Posterior cingulate gyrus (tissue), 11 donors: ENCODE measurements around the gene APIP.

Experiments used
- DNase-seq, 10 donors: peaks; one replicate each; pipeline versions ENCODE4 v3.0.0 to v3.0.0-alpha.2; 2020 to 2021; ENCODE audit warnings: mixed read lengths in 3 of 10
- intact Hi-C: fragments of 100-400 bp; cut with DNase I; formaldehyde crosslinking; loops from one replicate; pipeline ENCODE4 v1.15.1; 2023

APIP gene

GRCh38 chr11:34891611-34892010, 24.6 kb downstream of the APIP start:
- no peak for DNase-seq
- intact Hi-C loops = loop anchor here (1.0 to 10.0 kb wide), 4 partner anchors 237 to 717 kb away; partner anchors contain the start of gene ELF5

- intact Hi-C loops = loop anchor here (1.0 to 10.0 kb wide), 4 partner anchors 236 to 716 kb away; partner anchors contain the start of gene ELF5
- no peak for DNase-seq
Measured at GRCh38 chr11:34890812-34891211, 25.4 kb downstream of the APIP start.

GRCh38 chr11:34890089-34890488, 26.1 kb downstream of the APIP start:
- DNase-seq = no peak
- intact Hi-C loops = loop anchor here (5.0 to 10.0 kb wide), 3 partner anchors 235 to 715 kb away; partner anchors contain the start of gene ELF5

DNA sequence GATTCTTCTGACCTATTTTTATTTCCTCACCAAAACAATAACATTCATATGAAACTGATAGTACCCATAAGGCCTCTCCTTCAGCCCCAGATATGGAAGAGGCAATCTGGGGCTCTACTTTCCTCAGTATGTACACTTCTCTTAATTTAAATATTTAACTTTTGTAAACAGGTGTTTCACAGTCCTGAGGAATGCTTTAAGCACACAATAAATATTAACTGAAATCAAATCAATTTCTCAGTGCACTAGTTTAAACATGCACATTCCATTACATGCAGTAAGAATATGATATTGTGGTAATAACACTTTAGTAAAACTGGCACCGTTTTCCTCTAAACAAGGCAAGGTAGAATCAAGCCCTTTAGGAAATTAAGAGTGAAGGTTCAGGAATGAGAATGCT, 28.9 kb downstream of the APIP start:
- intact Hi-C loops = no loop called here
- DNase-seq = no peak

DNA sequence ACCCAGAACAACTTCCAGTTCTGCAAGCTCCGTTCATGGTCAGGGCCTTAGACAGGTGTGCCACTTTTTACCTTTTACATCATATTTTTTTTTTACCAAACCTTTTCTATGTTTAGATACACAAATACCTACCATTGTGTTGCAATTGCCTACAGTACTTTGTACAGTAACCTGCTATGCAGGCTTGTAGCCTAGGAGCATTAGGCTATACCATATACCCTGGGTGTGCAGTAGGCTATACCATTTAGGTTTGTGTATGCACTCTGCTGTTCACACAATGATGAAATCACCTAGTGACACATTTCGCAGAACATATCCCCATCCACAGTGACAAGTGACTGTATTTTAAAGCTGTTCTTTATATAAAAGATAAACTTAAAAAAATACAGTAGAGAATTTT, 29.6 kb downstream of the APIP start:
- intact Hi-C loops = no loop called here

GRCh38 chr11:34881900-34882299, 34.3 kb downstream of the APIP start:
- intact Hi-C loops = no loop called here
- DNase-seq = no peak

More for the DNA sequence above, 29.6 kb downstream of the APIP start:
- no peak for DNase-seq

GRCh38 chr11:34877375-34877975, 38.7 kb downstream of the APIP start:
- no peak for DNase-seq
- intact Hi-C loops = no loop called here

- no peak for DNase-seq
- intact Hi-C loops = no loop called here
Measured at GRCh38 chr11:34874202-34874601, 42.0 kb downstream of the APIP start.

DNA sequence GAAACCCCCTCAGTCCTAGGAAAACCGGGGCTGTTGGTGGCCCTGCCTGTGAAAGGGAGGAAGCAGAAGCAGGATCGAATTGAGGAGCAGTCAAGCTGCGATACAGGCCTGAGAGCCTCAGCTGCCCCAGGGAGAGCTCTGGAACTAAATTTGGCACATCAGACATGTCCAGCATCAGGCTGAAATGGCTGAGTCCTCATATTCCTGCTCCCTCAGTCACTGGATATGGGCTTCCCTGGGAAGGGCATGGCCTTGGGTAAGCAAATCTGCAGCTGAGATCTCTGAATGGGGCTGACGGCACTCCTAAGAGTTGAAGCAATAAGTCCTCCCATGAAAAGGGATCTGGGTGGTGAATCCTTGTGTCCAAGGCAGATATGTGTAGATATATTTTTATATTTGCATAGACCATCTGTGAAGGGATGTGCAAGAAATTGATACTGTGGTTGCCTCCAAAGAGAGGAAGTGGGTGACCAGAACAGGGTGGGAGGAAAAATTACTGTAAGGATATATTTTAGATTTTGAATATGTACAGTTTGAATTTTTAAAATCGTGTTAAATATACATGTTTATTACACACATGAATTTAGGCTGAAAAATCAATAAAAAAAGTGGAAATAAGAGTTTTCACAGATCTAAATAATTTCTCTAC, 45.5 kb downstream of the APIP start:
- intact Hi-C loops = no loop called here
- no peak for DNase-seq

- no peak for DNase-seq
- intact Hi-C loops = no loop called here
Measured at GRCh38 chr11:34869425-34869824, 46.8 kb downstream of the APIP start.

GRCh38 chr11:34866375-34866774, 49.8 kb downstream of the APIP start:
- no peak for DNase-seq
- intact Hi-C loops = no loop called here

- DNase-seq = no peak
- intact Hi-C loops = no loop called here
Measured at GRCh38 chr11:34865261-34865660, 50.9 kb downstream of the APIP start.

GRCh38 chr11:34864424-34864823, 51.8 kb downstream of the APIP start:
- intact Hi-C loops = no loop called here
- no peak for DNase-seq

DNA sequence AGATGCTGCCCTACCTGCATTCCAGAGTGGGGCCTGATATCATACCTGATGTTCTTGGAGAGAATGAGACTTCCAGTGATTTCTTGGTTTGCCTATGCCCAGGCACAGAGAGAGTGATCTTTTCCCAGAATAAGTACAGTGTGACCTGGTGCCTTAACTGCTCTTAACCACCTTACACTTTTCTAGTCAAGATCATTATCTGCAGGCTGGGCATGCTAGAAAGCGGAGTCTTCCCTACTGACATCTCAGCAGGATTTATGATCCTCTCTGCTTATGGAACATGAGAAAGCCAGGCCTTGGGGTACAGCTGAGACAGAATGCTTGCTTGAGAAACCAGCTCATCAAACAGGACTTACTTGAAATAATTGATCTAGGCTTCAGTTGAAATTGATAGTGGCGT, 53.1 kb downstream of the APIP start:
- intact Hi-C loops = no loop called here
- no peak for DNase-seq

DNA sequence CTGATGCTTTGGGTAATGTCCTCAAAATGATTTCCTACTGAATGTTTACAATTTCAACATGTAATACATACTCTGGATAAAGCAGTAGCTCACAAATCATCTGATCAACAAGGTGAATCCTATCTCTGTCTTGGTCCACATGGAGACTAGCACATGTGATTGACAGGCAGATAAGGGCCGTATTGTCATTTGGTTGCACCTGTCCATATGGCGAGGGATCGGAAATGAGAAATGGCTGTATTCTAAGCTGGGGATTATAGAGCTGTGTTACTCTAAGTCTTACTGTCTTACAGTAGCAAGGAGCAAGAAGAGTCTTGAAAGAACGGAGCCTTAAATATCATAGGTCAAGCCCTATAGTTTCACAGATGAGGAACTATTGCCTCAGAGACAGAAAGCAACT, 55.7 kb downstream of the APIP start:
- intact Hi-C loops = no loop called here
- no peak for DNase-seq

DNA sequence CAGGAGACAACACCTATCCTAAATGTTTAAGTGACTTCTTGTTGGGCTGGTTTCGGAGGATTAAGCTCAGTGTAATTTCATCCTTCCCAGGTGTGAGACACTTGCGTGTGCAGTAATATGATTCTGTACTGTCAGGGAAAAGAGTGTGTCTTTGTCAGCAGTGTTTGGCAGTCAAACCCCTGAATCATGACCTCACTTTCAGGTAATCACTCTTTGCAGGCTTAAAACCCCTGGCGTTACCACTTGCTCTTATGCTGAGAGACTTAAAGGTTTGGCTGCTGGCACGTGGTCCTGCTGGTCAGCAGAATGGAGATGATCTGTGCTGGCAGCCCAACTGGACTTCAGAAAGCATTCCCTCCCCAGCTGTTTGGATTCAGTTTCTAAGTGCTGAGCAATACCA, 56.1 kb downstream of the APIP start:
- no peak for DNase-seq
- intact Hi-C loops = no loop called here

- intact Hi-C loops = no loop called here
- DNase-seq = no peak
Measured at GRCh38 chr11:34859496-34859895, 56.7 kb downstream of the APIP start.

- intact Hi-C loops = no loop called here
- no peak for DNase-seq
Measured at GRCh38 chr11:34857463-34857862, 58.7 kb downstream of the APIP start.

DNA sequence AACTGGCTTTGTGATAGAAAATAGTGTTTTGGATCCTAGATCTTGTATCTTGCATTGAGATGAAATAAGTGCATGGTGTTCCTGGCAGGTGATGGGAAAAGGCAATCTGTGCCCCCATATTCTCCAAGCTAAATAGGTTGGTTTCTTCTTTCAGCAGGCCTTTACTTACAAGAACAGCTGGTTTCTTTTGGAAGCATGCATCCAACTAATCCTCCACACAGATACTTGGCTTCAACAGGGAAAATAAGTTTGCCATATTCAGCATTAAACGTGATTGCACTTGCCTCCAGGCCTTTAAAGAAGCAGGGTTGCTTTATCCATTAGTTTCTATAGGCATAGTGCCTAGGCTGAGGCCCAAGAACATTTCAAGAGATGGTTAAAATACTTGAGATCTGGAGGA, 59.9 kb downstream of the APIP start:
- no peak for DNase-seq
- intact Hi-C loops = no loop called here

DNA sequence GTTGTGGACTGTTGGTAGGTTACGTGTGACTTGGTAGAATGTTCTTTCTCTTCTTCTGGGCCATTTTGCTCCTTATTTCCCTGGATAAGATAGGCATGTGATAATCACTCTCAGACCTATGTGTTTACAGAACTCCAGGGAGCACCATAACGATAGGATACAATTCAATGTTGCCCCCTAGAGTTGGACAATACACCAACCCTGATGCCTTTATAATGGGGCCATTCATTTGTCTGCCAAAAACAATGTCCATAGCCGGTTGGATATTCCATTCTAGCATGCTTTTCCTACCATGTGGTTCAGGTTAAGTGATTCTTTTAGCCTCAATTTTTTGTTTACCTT, 60.5 kb downstream of the APIP start:
- intact Hi-C loops = no loop called here
- DNase-seq = no peak

DNA sequence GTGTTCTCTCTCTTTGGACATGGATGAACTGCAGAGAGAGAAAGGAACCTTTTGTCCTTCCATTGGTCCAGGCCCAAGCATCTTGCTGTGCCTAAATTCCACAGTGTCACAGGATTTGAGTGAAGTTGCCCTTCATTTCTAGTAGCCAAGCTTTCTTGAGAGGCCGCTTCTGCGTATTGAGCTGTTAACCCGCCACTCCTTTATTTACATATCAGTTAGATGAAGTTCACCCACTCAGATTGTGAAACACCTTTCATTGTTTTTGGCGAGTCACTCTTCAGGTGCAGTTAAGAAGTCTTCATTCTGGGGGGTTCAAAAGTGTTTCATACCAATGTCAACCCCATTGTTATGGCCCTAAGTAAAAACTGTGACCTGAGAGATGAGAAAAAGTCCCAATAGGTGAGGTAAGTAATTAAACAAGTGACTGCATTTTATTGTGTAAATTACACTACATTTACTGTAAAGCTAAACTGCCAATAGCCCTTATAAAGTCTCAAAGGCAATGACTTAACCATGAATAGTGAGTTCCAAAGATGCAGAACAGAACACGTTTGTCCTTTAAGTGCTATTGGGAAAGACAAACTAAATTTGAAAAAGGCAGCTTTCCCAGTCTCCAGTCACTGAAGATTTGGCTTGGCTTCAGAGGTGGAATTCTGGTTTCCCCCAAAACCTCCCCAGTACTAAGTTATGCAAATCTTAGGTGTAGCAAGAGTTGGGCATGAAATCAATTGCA, 61.0 kb downstream of the APIP start:
- intact Hi-C loops = no loop called here
- DNase-seq = no peak

DNA sequence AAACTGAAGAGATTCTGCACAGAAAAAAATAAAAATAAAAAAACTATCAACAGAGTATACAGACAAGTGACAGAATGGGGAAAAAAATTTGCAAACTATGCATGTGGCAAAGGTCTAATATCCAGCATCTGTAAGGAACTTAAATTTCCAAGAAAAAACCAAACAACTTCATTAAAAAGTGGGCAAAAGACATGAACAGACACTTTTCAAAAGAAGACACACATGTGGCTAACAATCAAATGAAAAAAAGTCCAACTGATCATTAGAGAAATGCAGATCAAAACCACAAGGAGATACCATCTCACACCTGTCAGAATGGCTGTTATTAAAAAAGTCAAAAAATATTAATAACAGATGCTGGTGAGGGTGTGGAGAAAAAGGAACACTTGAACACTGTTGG, 64.3 kb downstream of the APIP start:
- no peak for DNase-seq
- intact Hi-C loops = no loop called here
